IMR-90 (cell line): ENCODE results near the gene TRIM28. TPM values are rescaled to one million over a fixed set of nuclear protein-coding genes. Genes with fewer than 3 reads are reported as not detected.
A peak's percentile ranks its signal among the peaks of the same experiment; 100 is the strongest.

Experiments used
- ATAC-seq: fragments of 200-7000 bp; cut with Tn5 transposase; 2 replicates; pipeline ENCODE4 v1.9.1; 2020; ENCODE audit warnings: low read depth, mild to moderate bottlenecking, moderate library complexity
- BruUV-seq: library from RNA; stranded (reverse); fragments of 400-500 nt; replicated peaks from 2 replicates; lab custom pipeline; 2021; lab: Mats Ljungman, UMichigan
- CTCF ChIA-PET: fragments of 300-600 bp; formaldehyde crosslinking; extraction: SDS; loops from one replicate; lab custom pipeline; 2021; ENCODE audit warnings: antibody characterized with exemption; lab: Yijun Ruan, JAX
- POLR2A ChIA-PET: fragments of 300-600 bp; sonication (Branson Sonifier 250); formaldehyde crosslinking; loops from one replicate; lab custom pipeline; 2022; ENCODE audit warnings: antibody characterized with exemption; ENCODE audit not compliant: unreplicated experiment; lab: Charles Lee
- DNase-seq: peaks from one replicate; pipeline ENCODE4 v3.0.0; 2013
- H2AFZ ChIP-seq: replicated peaks from 2 replicates; pipeline ENCODE3; 2013; ENCODE audit warnings: low read length, mild to moderate bottlenecking; ENCODE audit not compliant: poor library complexity
- H2AK5ac ChIP-seq: 2 replicates; pipeline ENCODE4 v1.6.1; 2013; ENCODE audit warnings: low read depth, low read length, inconsistent platforms
- H2AK9ac ChIP-seq: replicated peaks from 2 replicates; pipeline ENCODE3; 2013; ENCODE audit warnings: mild to moderate bottlenecking, low read depth, low read length, moderate library complexity; ENCODE audit not compliant: poor library complexity
- H2BK120ac ChIP-seq: 2 replicates; pipeline ENCODE4 v1.6.1; 2013; ENCODE audit warnings: low read depth, low read length, inconsistent platforms
- H2BK15ac ChIP-seq: 3 replicates; pipeline ENCODE4 v1.6.1; 2013; ENCODE audit warnings: low read depth, low read length, inconsistent platforms
- H2BK20ac ChIP-seq: 2 replicates; pipeline ENCODE4 v1.6.1; 2013; ENCODE audit warnings: low read depth, mild to moderate bottlenecking, inconsistent platforms, low read length, moderate library complexity
- H2BK5ac ChIP-seq: 2 replicates; pipeline ENCODE4 v1.6.1; 2013; ENCODE audit warnings: mild to moderate bottlenecking, low read depth, low read length, inconsistent platforms; ENCODE audit not compliant: poor library complexity, severe bottlenecking
- H3K14ac ChIP-seq: replicated peaks from 2 replicates; pipeline ENCODE4 v1.6.1; 2013; ENCODE audit warnings: low read depth, low read length, inconsistent platforms
- H3K18ac ChIP-seq: 2 replicates; pipeline ENCODE4 v1.6.1; 2013; ENCODE audit warnings: low read depth, low read length, control low read depth
- H3K23ac ChIP-seq: 2 replicates; pipeline ENCODE4 v1.6.1; 2013; ENCODE audit warnings: low read depth, low read length, inconsistent platforms
- H3K27ac ChIP-seq: 2 replicates; pipeline ENCODE4 v1.5.1; 2013; ENCODE audit warnings: mild to moderate bottlenecking, control low read depth, low read length; ENCODE audit not compliant: insufficient read depth
- H3K27me3 ChIP-seq: 2 replicates; pipeline ENCODE4 v1.6.1; 2013; ENCODE audit warnings: low read length; ENCODE audit not compliant: control insufficient read depth, insufficient read depth
- H3K36me3 ChIP-seq: 2 replicates; pipeline ENCODE4 v1.6.1; 2013; ENCODE audit warnings: low read length, mixed read lengths; ENCODE audit not compliant: control insufficient read depth, insufficient read depth
- H3K4ac ChIP-seq: 2 replicates; pipeline ENCODE4 v1.6.1; 2013; ENCODE audit warnings: low read depth, low read length, inconsistent platforms
- H3K4me1 ChIP-seq: 2 replicates; pipeline ENCODE4 v1.6.1; 2013; ENCODE audit warnings: low read length, mixed read lengths; ENCODE audit not compliant: control insufficient read depth, insufficient read depth
- H3K4me2 ChIP-seq: 2 replicates; pipeline ENCODE4 v1.6.1; 2013; ENCODE audit warnings: low read depth, mild to moderate bottlenecking, control low read depth, low read length, moderate library complexity
- H3K4me3 ChIP-seq: 2 replicates; pipeline ENCODE4 v1.5.1; 2013; ENCODE audit warnings: low read depth, mild to moderate bottlenecking, control low read depth, low read length, moderate library complexity; ENCODE audit not compliant: insufficient read depth
- H3K56ac ChIP-seq: 2 replicates; pipeline ENCODE4 v1.6.1; 2013; ENCODE audit warnings: low read length, inconsistent platforms; ENCODE audit not compliant: insufficient read depth; ENCODE audit errors: extremely low read depth
- H3K79me1 ChIP-seq, 2 experiments: 2 replicates each; pipeline ENCODE4 v1.6.1; 2013; ENCODE audit warnings: low read length in 2 of 2, inconsistent platforms in 1 of 2, low read depth in 1 of 2
- H3K9ac ChIP-seq: 2 replicates; pipeline ENCODE4 v1.6.1; 2013; ENCODE audit warnings: low read depth, low read length, control low read depth
- H3K9me1 ChIP-seq: 2 replicates; pipeline ENCODE4 v1.6.1; 2013; ENCODE audit warnings: low read length, inconsistent platforms; ENCODE audit not compliant: insufficient read depth
- H3K9me3 ChIP-seq: 2 replicates; pipeline ENCODE4 v1.6.1; 2013; ENCODE audit warnings: low read length; ENCODE audit not compliant: control insufficient read depth, insufficient read depth
- H4K20me1 ChIP-seq: 2 replicates; pipeline ENCODE4 v1.6.1; 2013; ENCODE audit warnings: low read length, inconsistent platforms; ENCODE audit not compliant: insufficient read depth
- H4K5ac ChIP-seq: 2 replicates; pipeline ENCODE4 v1.6.1; 2013; ENCODE audit warnings: mild to moderate bottlenecking, low read depth, low read length, control low read depth
- H4K8ac ChIP-seq, 2 experiments: 2 replicates each; pipeline ENCODE4 v1.6.1; 2013; ENCODE audit warnings: low read depth in 2 of 2, low read length in 2 of 2, control low read depth in 1 of 2, inconsistent platforms in 1 of 2
- H4K91ac ChIP-seq: 2 replicates; pipeline ENCODE4 v1.6.1; 2013; ENCODE audit warnings: low read depth, low read length, inconsistent platforms; ENCODE audit not compliant: insufficient read depth
- MXI1 ChIP-seq: IDR thresholded peaks from 2 replicates; pipeline ENCODE4 v1.6.1; 2012; ENCODE audit warnings: low read depth, mild to moderate bottlenecking, low read length, moderate library complexity, borderline replicate concordance
- NFE2L2 ChIP-seq: fragments of 150-350 bp; IDR thresholded peaks from 2 replicates; pipeline ENCODE4 v1.6.1; 2016; ENCODE audit warnings: low read depth, mild to moderate bottlenecking, low read length
- WGBS, 2 experiments: methylation state at CpG; one replicate each; pipeline versions ENCODE4 v1.1.5 to v1.1.7; 2013; ENCODE audit warnings: missing lambda C conversion rate in 2 of 2; ENCODE audit not compliant: insufficient read length in 1 of 2; ENCODE audit errors: extremely low coverage in 2 of 2; 5-methylcytosine and 5-hydroxymethylcytosine counted together
- dilution Hi-C: fragments of 300-500 bp; cut with HindIII; formaldehyde crosslinking; loops from one replicate; pipeline ENCODE4 v1.14.3; 2018; ENCODE audit warnings: low sequenced_read_pairs; ENCODE audit not compliant: unreplicated experiment
- in situ Hi-C: fragments of 300-500 bp; cut with MboI; formaldehyde crosslinking; loops from 3 replicates; pipeline ENCODE4 v1.14.3; 2019; ENCODE audit warnings: low sequenced_read_pairs, inconsistent platforms, mixed read lengths
- intact Hi-C: fragments of 100-400 bp; cut with micrococcal nuclease; formaldehyde crosslinking; loops from 2 replicates; pipeline ENCODE4 v1.10.0; 2022
- polyA plus RNA-seq, 3 experiments: library from polyadenylated mRNA; depleted of rRNA; stranded (reverse); fragments of >200 nt; gene quantifications; 2 replicates each; pipeline ENCODE4 v1.2.3, GENCODE V29; 2012; ENCODE audit warnings: low replicate concordance in 1 of 3
- total RNA-seq: library from RNA; depleted of rRNA; stranded (reverse); fragments of >200 nt; gene quantifications from 2 replicates; pipeline ENCODE4 v1.2.3, GENCODE V29; 2012
- TF ChIP-seq, protein P1 (sequence below): fragments of 150-350 bp; IDR thresholded peaks from 2 replicates; pipeline ENCODE4 v1.6.1; 2017; ENCODE audit warnings: mild to moderate bottlenecking, antibody characterized with exemption, low read length, low read depth
- TF ChIP-seq, protein P2 (sequence below): conservative IDR thresholded peaks from 2 replicates; pipeline ENCODE4 v1.5.1; 2012; ENCODE audit warnings: mild to moderate bottlenecking, low read depth, low read length, improper control_type of control experiment

The TRIM28 gene
- total and polyA plus RNA-seq, 2 of the 4 experiments (the other 2 are of a cell fraction) = 349 to 465 TPM

DNA sequence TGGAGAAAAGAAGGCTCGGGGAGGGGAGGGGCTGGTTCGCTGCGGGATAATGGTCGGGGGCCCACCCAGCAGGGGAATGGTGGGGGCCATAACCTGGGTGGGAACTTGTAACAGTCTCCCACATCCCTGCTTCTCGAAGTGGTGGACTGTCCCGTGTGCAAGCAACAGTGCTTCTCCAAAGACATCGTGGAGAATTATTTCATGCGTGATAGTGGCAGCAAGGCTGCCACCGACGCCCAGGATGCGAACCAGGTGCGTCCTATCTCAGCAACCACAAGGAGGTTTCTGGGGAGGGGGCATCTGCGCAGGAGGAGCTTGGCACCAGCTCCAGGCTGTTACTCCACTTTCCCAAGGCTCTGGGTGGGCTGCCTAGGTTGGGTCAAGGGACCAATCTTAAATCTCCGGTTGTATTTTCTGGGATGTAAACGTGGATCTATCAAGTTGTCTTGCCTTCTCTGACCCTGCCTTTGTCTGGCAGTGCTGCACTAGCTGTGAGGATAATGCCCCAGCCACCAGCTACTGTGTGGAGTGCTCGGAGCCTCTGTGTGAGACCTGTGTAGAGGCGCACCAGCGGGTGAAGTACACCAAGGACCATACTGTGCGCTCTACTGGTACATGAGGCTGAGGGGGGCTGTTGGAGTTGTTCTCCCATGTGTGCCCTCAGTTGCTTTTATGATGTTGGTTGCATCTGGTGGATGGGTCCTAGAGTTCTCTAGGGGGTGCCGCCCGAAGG, 1.6 kb downstream of the TRIM28 start:
- TF ChIP-seq NFE2L2 (no peak), MXI1 (no peak)
- TF ChIP-seq, protein P1, sequence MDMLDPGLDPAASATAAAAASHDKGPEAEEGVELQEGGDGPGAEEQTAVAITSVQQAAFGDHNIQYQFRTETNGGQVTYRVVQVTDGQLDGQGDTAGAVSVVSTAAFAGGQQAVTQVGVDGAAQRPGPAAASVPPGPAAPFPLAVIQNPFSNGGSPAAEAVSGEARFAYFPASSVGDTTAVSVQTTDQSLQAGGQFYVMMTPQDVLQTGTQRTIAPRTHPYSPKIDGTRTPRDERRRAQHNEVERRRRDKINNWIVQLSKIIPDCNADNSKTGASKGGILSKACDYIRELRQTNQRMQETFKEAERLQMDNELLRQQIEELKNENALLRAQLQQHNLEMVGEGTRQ = no peak
- TF ChIP-seq, protein P2, sequence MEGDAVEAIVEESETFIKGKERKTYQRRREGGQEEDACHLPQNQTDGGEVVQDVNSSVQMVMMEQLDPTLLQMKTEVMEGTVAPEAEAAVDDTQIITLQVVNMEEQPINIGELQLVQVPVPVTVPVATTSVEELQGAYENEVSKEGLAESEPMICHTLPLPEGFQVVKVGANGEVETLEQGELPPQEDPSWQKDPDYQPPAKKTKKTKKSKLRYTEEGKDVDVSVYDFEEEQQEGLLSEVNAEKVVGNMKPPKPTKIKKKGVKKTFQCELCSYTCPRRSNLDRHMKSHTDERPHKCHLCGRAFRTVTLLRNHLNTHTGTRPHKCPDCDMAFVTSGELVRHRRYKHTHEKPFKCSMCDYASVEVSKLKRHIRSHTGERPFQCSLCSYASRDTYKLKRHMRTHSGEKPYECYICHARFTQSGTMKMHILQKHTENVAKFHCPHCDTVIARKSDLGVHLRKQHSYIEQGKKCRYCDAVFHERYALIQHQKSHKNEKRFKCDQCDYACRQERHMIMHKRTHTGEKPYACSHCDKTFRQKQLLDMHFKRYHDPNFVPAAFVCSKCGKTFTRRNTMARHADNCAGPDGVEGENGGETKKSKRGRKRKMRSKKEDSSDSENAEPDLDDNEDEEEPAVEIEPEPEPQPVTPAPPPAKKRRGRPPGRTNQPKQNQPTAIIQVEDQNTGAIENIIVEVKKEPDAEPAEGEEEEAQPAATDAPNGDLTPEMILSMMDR = no peak
- Histone ChIP-seq H2BK20ac (no peak overlapping the region), H3K4me1 (peaks cover 13% of the 10 kb centered on the region), H3K4ac (no peak overlapping the region; the same call in 1 of the 2 replicates), H3K23ac (peak overlapping the region; percentile 90), H4K20me1 (peaks cover 67% of the 10 kb centered on the region), H4K5ac (no peak overlapping the region), H3K27ac (peak overlapping the region; percentile 88), H3K18ac (no peak overlapping the region), H2AFZ (peak overlapping the region; percentile 78), H3K9me1 (peaks cover 13% of the 10 kb centered on the region), H3K27me3 (peaks cover 1% of the 10 kb centered on the region), H2AK5ac (peak overlapping the region; percentile 84), H4K8ac (no peak overlapping the region), H3K9ac (peak overlapping the region; percentile 98), H3K4me2 (peak overlapping the region; percentile 98), H3K36me3 (peaks cover 45% of the 10 kb centered on the region), H3K79me1 (peaks cover 7 to 55% of the 10 kb centered on the region in 2 experiments; a peak in 3 of 4 replicates), H3K14ac (peak overlapping the region; percentile 78), H2BK120ac (no peak overlapping the region), H3K4me3 (peak overlapping the region; percentile 77), H2BK5ac (no peak overlapping the region), H2BK15ac (no peak overlapping the region), H3K9me3 (no peaks in the 10 kb centered on the region), H4K91ac (no peak overlapping the region), H2AK9ac (peak overlapping the region; percentile 94), H3K56ac (peak overlapping the region; percentile 43)
- CTCF ChIA-PET = no interaction called here
- ATAC-seq (no peak), DNase-seq (no peak)
- POLR2A ChIA-PET = interaction anchor here (0.6 kb wide), 1 partner anchor 153 kb away, joined by 3 read pairs; no protein-coding TSS in a partner anchor
- in situ Hi-C loops (no loop called here), intact Hi-C loops (loop anchor here (2.0 kb wide), 1 partner anchor 13 kb away; the partner anchor contains the start of gene UBE2M), dilution Hi-C loops (no loop called here)
- WGBS, 2 experiments = 3% methylated on average over 10 of the region's 21 CpGs; no CpG with 5 or more reads in 1 of the 2 experiments
- BruUV-seq = TSS peak; percentile 26
